HCT116 (cell line): ENCODE results near the gene BCAR3. TPM values are rescaled to one million over a fixed set of nuclear protein-coding genes. Genes with fewer than 3 reads are reported as not detected.

ENCODE experiments used
- ATAC-seq: fragments of 200-7000 bp; cut with Tn5 transposase; 2 replicates; pipeline ENCODE4 v1.9.1; 2020; ENCODE audit warnings: mild to moderate bottlenecking, moderate library complexity
- BruUV-seq: library from RNA; stranded (reverse); fragments of 400-500 nt; replicated peaks from 2 replicates; lab custom pipeline; 2021; lab: Mats Ljungman, UMichigan
- CTCF ChIA-PET: fragments of 300-600 bp; sonication (Branson Sonifier 250); formaldehyde crosslinking; loops from one replicate; lab custom pipeline; 2021; ENCODE audit warnings: antibody characterized with exemption; lab: Charles Lee
- POLR2A ChIA-PET: fragments of 300-600, 350-600 bp; sonication (Branson Sonifier 250); formaldehyde crosslinking; loops from one replicate; lab custom pipeline; 2021; ENCODE audit warnings: antibody characterized with exemption; lab: Charles Lee
- RAD21 ChIA-PET, 2 experiments: fragments of 300-600 bp; sonication (Branson Sonifier 250); formaldehyde crosslinking; loops; one replicate each; lab custom pipeline; 2023; ENCODE audit warnings: low total read pairs in 2 of 2; ENCODE audit not compliant: uncharacterized antibody in 2 of 2, unreplicated experiment in 2 of 2, low non-redundant PET in 1 of 2; lab: Charles Lee
- DNase-seq: peaks from one replicate; pipeline ENCODE4 v3.0.0-alpha.2; 2010; ENCODE audit warnings: low read depth, low spot score
- H2AFZ ChIP-seq: fragments of 200-600 bp; shearing (Covaris generic), sonication (generic); 2 replicates; pipeline ENCODE4 v1.6.1; 2017; ENCODE audit warnings: low read depth, mixed run types, mixed read lengths, antibody characterized with exemption, low read length; ENCODE audit not compliant: poor library complexity, severe bottlenecking
- H3K27ac ChIP-seq: 2 replicates; pipeline ENCODE4 v1.5.1; 2012; ENCODE audit warnings: low read depth, low read length
- H3K27me3 ChIP-seq: fragments of 200-600 bp; sonication (generic); 2 replicates; pipeline ENCODE4 v1.6.1; 2016; ENCODE audit warnings: mixed run types, low read length, mixed read lengths; ENCODE audit not compliant: insufficient read depth
- H3K36me3 ChIP-seq, 2 experiments: fragments of 200-500 bp in 1 of 2; fragments of 200-600 bp in 1 of 2; sonication (Bioruptor generic) in 1 of 2; sonication (generic) in 1 of 2; 2 replicates each; pipeline versions ENCODE4 v1.5.1 to v1.6.1; 2014 to 2016; ENCODE audit warnings: low read length in 2 of 2, inconsistent platforms in 1 of 2, mixed read lengths in 1 of 2, mixed run types in 1 of 2; ENCODE audit not compliant: insufficient read depth in 2 of 2, control insufficient read depth in 1 of 2
- H3K4me1 ChIP-seq, 2 experiments: fragments of 200-600 bp in 1 of 2; sonication (generic) in 1 of 2; 2 replicates each; pipeline versions ENCODE4 v1.5.1 to v1.6.1; 2012 to 2017; ENCODE audit warnings: low read length in 2 of 2, inconsistent platforms in 1 of 2, mild to moderate bottlenecking in 1 of 2, mixed read lengths in 1 of 2, mixed run types in 1 of 2, moderate library complexity in 1 of 2; ENCODE audit not compliant: insufficient read depth in 2 of 2, control insufficient read depth in 1 of 2
- H3K4me2 ChIP-seq: fragments of 200-600 bp; sonication (generic); 2 replicates; pipeline ENCODE4 v1.6.1; 2017; ENCODE audit warnings: mixed run types, low read length, mixed read lengths
- H3K4me3 ChIP-seq, 2 experiments: fragments of 200-600 bp in 1 of 2; sonication (generic) in 1 of 2; replicated peaks in 1 of 2; 2 replicates each; pipeline ENCODE4 v1.5.1; 2011 to 2016; ENCODE audit warnings: low read length in 2 of 2, control low read depth in 1 of 2, low read depth in 1 of 2, mild to moderate bottlenecking in 1 of 2, mixed read lengths in 1 of 2, mixed run types in 1 of 2
- H3K79me2 ChIP-seq: fragments of 200-600 bp; sonication (generic); 2 replicates; pipeline ENCODE4 v1.6.1; 2017; ENCODE audit warnings: mild to moderate bottlenecking, mixed run types, low read length, moderate library complexity, mixed read lengths; ENCODE audit not compliant: insufficient read depth
- H3K9ac ChIP-seq: fragments of 200-600 bp; sonication (generic); 2 replicates; pipeline ENCODE4 v1.6.1; 2016; ENCODE audit warnings: low read length, mixed read lengths
- H3K9me2 ChIP-seq: fragments of 200-600 bp; sonication (generic), shearing (Covaris generic); 2 replicates; pipeline ENCODE4 v1.6.1; 2017; ENCODE audit warnings: mixed run types, mild to moderate bottlenecking, moderate library complexity; ENCODE audit not compliant: insufficient read depth
- H3K9me3 ChIP-seq, 2 experiments: fragments of 200-500 bp in 1 of 2; fragments of 200-600 bp in 1 of 2; sonication (Bioruptor generic) in 1 of 2; sonication (generic) in 1 of 2; 2 replicates each; pipeline ENCODE4 v1.6.1; 2014 to 2017; ENCODE audit warnings: low read length in 2 of 2, mixed read lengths in 2 of 2, inconsistent platforms in 1 of 2, low read depth in 1 of 2, mild to moderate bottlenecking in 1 of 2, mixed run types in 1 of 2, moderate library complexity in 1 of 2; ENCODE audit not compliant: control insufficient read depth in 1 of 2, insufficient read depth in 1 of 2
- H4K20me1 ChIP-seq: fragments of 200-600 bp; sonication (generic), shearing (Covaris generic); 2 replicates; pipeline ENCODE4 v1.6.1; 2017; ENCODE audit warnings: mixed run types, mild to moderate bottlenecking, moderate library complexity; ENCODE audit not compliant: insufficient read depth
- CBX3 ChIP-seq: IDR thresholded peaks from 2 replicates; pipeline ENCODE4 v1.6.1; 2012; ENCODE audit warnings: low read depth
- CEBPB ChIP-seq: IDR thresholded peaks from 2 replicates; pipeline ENCODE4 v1.6.1; 2012; ENCODE audit warnings: low read depth
- EGR1 ChIP-seq: IDR thresholded peaks from 2 replicates; pipeline ENCODE4 v1.6.1; 2012; ENCODE audit warnings: low read depth
- EZH2 ChIP-seq: fragments of 200-600 bp; sonication (generic); IDR thresholded peaks from 2 replicates; pipeline ENCODE4 v1.6.1; 2017; ENCODE audit warnings: antibody characterized with exemption, mixed run types
- EZH2phosphoT487 ChIP-seq: fragments of 200-600 bp; IDR thresholded peaks from 2 replicates; pipeline ENCODE4 v1.6.1; 2018; ENCODE audit warnings: antibody characterized with exemption, borderline replicate concordance
- POLR2AphosphoS5 ChIP-seq: IDR thresholded peaks from 2 replicates; pipeline ENCODE4 v1.6.1; 2011; ENCODE audit warnings: mild to moderate bottlenecking, low read depth, low read length, moderate library complexity
- REST ChIP-seq: IDR thresholded peaks from 2 replicates; pipeline ENCODE4 v1.6.1; 2012; ENCODE audit warnings: low read depth
- TCF7L2 ChIP-seq: IDR thresholded peaks from 2 replicates; pipeline ENCODE4 v1.7.0; 2011; ENCODE audit warnings: borderline replicate concordance, inconsistent platforms; ENCODE audit not compliant: insufficient read depth, insufficient read length; ENCODE audit errors: extremely low read depth
- YY1 ChIP-seq: IDR thresholded peaks from 2 replicates; pipeline ENCODE4 v1.6.1; 2011; ENCODE audit warnings: low read length, low read depth, moderate library complexity, mild to moderate bottlenecking; ENCODE audit not compliant: insufficient replicate concordance; ENCODE audit errors: extremely low read depth
- ZBTB33 ChIP-seq: IDR thresholded peaks from 2 replicates; pipeline ENCODE4 v1.6.1; 2011; ENCODE audit warnings: mild to moderate bottlenecking, low read length, moderate library complexity; ENCODE audit not compliant: insufficient replicate concordance; ENCODE audit errors: extremely low read depth
- ZNF274 ChIP-seq: fragments of 200-500 bp; sonication (Bioruptor generic); IDR thresholded peaks from 2 replicates; pipeline ENCODE4 v1.6.1; 2014; ENCODE audit warnings: mild to moderate bottlenecking, low read depth, low read length, inconsistent platforms
- intact Hi-C: fragments of 100-400 bp; cut with micrococcal nuclease; formaldehyde crosslinking; loops from 2 replicates; pipeline ENCODE4 v1.10.0; 2022
- total RNA-seq: library from RNA; stranded (reverse); gene quantifications from one replicate; pipeline ENCODE4 v1.2.1, GENCODE V29; 2021; ENCODE audit not compliant: unreplicated experiment

Gene BCAR3
- total RNA-seq, 1 experiment from 2014 or later = 24.5 TPM

GRCh38 chr1:93672477-93673162 is 9.0 kb downstream of the BCAR3 start:
- Histone ChIP-seq H3K79me2 (peaks cover 96% of the 10 kb centered on the region), H3K27me3 (no peaks in the 10 kb centered on the region), H3K9me3 (no peaks in the 10 kb centered on the region), H2AFZ (no peak overlapping the region), H3K27ac (no peak overlapping the region), H3K4me3 (no peak overlapping the region), H3K36me3 (peaks cover 0 to 50% of the 10 kb centered on the region in 2 experiments; a peak in 2 of 4 replicates), H3K4me2 (peak overlapping the region; percentile 13; the same call in 1 of the 2 replicates), H3K4me1 (peaks cover 33 to 79% of the 10 kb centered on the region in 2 experiments), H3K9ac (no peak overlapping the region), H4K20me1 (peaks cover 23% of the 10 kb centered on the region; the same call in 1 of the 2 replicates), H3K9me2 (no peaks in the 10 kb centered on the region)
- RAD21 ChIA-PET = interaction anchor here (1.0 to 1.4 kb wide), 2 partner anchors 9 to 141 kb away, joined by 3 to 4 read pairs; partner anchors contain the start of gene BCAR3 (in 1 of the 2)
- intact Hi-C loops = no loop called here
- no peak for TF ChIP-seq EZH2
- no peak for TF ChIP-seq REST
- TF ChIP-seq ZNF274 = no peak
- no peak for TF ChIP-seq YY1
- TF ChIP-seq CBX3 = no peak
- TF ChIP-seq CEBPB = no peak
- TF ChIP-seq POLR2AphosphoS5 = no peak
- no peak for TF ChIP-seq EZH2phosphoT487
- no peak for TF ChIP-seq EGR1
- no peak for TF ChIP-seq ZBTB33
- TF ChIP-seq TCF7L2 = no peak
- no TSS peak for BruUV-seq
- CTCF ChIA-PET = interaction anchor here (0.9 to 1.4 kb wide), 3 partner anchors 42 to 141 kb away, joined by 4 to 5 read pairs (median 4); no protein-coding TSS in a partner anchor
- POLR2A ChIA-PET = interaction anchor here (1.2 to 1.3 kb wide), 2 partner anchors 9 to 20 kb away, joined by 4 read pairs; partner anchors contain the start of gene BCAR3
- ATAC-seq = peak; percentile 27; the same call in 1 of the 2 replicates
- DNase-seq = no peak
